HG02840 (cell line): Measurements from ENCODE around the gene SLAIN1.

Source experiments
- ATAC-seq: cut with Tn5 transposase; IDR thresholded peaks from one replicate; pipeline ENCODE4 v1.9.1; 2021; ENCODE audit warnings: mild to moderate bottlenecking, moderate library complexity, moderate number of reproducible peaks; ENCODE audit not compliant: unreplicated experiment, low FRiP score

The SLAIN1 gene

DNA sequence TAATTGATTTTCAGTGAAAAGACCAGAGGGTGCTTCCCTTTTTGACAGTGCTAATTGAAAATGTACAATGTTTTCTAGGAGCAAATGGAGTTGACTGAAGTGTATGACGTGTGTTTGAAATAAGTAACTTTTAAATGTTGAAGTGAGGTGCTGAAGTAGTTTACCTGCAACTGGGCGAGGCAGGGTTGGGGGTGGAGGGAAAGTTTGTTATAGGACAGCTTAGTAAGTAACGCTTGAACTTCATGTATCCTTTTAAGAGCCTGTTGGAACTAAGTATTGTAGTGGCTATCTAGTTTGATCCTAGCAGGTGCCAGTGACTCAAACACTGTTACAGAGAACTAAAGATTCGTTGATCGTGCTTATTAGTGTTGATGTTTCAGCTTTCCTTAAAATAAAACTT is 5.9 kb downstream of the SLAIN1 start:
- no peak for ATAC-seq

DNA sequence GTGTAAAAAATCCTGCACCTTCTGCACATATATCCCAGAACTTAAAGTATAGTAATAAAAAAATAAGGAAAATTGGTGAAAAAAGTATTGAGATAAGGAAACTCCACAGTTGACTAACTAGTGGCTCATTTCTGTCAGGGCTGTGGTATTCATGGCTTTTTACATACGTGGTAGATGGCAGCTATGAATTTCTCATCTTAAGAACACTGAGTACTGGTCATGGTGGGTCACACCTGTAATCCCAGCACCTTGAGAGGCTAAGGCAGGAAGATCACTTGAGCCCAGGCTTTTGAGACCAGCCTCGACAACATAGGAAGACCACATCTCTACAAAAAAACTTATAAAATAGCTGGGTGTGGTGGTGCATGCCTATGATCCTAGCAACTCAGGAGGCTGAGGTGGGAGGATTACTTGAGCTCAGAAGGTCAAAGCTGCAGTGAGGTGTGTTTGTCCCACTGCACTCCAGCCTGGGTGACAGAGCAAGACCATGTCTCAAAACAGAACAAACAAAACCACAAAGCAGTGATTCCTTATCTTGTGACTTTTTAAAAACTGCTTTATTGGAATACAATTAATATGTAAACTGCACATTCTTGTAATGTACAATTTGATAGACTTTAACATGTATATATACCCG is 16.8 kb downstream of the SLAIN1 start:
- ATAC-seq: no peak

DNA sequence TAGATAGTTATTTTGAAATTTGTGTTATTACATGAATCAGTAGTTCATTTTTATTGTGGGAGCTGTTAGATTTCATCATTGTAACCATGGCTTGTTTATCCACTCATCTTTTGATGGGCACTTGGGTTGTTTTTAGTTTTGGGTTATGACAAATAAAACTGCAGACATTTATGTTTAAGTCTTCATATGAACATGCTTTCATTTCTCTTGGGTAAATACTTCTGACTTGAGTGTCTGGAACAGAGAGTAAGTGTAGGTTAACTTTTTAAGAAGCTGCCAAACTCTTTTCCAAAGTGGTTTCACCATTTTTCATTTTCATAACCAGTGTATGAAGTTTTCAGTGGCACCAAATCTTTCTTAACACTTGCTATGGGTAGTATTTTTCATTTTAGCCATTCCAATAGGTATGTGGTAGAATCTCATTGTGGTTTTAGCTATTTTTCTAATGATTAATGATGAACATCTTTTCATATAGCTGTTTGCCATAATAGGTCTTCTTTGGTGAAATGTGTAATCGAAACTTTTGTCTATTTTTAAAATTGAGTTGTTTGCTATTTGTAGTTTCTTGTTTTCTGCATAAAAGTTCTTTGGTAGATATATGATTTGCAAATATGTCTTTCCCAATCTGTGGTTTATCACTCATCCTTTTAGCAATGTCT is 17.9 kb downstream of the SLAIN1 start:
- peak; percentile 48 for ATAC-seq

DNA sequence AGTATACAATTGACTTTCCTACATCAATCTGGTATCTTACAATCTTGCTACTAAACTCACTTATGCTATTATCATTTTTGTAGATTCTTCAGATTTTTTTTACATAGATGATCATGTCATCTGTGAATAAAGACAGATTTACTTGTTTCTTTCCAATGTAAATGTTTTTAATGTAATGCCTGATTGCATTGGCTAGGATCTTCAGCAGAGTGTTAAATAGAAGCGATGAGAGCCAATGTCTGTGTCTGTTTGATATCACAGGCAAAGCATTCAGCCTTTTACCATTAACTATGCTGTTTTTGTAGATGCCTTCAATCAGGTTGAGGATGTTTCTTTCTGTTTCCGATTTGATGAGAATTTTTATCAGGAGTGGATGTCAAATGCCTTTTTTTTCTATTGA is 19.2 kb downstream of the SLAIN1 start:
- ATAC-seq: no peak

DNA sequence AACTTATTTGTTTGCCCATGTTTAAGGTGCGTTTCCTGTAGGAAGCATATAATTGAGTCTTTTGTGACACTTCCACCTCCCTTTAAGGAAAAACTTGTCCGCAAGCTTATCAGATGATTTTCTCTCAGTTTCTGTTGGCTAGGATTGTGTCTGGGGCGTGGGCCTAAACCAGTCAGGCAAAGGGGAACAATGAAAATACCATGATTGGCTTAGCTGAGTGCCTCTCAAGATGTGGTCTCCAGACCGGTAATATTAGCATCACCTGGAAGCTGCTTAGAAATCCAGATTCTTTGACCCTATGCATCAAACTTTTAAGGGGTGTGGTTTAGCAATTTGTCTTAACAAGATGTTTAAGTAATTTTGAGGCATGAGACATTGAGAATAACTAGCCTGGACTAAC is 20.0 kb downstream of the SLAIN1 start:
- no peak for ATAC-seq

DNA sequence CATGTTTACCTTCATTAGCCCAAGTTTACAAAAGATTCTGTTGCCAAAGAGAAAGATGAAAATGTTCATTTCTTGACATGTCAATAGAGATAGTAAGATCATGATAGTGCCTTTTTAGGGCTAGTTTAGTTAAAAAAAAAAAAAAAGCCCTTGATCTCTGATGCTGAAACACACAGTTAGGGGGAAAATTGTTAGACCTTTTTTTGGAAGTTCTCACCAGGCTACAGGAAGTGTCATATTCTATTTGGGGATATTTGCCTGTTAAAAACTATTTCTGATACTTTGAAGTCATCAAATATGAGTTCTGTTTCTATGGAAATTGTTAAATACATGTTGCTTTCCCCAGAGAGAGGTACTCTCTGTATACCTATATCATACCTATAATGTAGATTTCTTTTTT is 21.6 kb downstream of the SLAIN1 start:
- no peak for ATAC-seq

DNA sequence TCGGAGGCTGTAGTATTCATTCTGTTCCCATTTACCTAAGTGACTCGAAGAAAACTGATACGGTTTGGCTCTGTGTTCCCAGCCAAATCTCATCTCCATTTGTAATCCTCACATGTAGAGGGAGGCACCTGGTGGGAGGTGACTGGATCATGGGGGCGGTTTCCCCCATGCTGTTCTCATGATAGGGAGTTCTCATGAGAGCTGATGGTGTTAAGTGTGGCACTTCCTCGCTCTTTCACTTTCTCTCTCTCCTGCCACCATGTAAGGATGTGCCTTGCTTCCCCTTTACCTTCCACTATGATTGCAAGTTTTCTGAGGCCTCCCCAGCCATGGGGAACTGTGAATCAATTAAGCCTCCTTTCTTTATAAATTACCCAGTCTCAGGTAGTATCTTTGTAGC is 23.5 kb downstream of the SLAIN1 start:
- no peak for ATAC-seq

DNA sequence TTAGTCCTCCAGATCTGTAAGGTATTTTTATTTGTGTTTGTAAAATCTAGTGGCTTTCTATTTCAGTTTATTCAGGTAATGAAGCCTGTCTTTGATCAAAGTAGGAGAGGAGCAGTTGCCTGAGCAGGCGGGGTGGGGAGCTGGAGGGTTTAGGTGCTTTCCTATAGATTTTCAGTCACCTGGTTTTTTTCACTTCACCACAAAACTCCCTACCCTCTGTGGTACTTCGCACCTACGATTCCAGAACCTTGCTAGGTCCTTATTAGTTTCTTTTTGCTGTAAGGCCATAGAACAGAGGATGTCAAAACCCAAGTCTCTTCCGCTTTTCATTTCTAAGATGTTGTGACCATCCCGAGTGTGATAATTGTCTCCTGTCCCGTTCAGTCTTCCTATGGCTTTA is 26.6 kb downstream of the SLAIN1 start:
- no peak for ATAC-seq

DNA sequence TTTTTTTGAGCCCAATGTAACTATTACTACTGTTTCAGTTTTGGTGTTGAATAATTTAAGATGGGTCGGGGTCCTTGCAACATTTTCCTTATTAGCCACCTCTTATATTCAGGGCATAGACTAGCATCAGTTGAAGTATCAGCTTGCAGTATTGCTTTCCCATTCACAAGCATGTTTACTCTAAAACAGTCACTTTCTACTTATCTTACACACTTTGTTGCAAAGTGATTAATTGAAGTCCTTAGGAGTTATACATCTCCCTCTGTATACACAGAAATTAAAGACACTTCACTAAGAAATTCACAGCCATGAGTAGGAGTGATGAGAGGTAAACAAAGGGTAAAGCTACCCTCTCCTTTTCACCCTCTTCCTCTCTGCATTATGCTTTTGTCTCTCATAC is 27.6 kb downstream of the SLAIN1 start:
- ATAC-seq: no peak

DNA sequence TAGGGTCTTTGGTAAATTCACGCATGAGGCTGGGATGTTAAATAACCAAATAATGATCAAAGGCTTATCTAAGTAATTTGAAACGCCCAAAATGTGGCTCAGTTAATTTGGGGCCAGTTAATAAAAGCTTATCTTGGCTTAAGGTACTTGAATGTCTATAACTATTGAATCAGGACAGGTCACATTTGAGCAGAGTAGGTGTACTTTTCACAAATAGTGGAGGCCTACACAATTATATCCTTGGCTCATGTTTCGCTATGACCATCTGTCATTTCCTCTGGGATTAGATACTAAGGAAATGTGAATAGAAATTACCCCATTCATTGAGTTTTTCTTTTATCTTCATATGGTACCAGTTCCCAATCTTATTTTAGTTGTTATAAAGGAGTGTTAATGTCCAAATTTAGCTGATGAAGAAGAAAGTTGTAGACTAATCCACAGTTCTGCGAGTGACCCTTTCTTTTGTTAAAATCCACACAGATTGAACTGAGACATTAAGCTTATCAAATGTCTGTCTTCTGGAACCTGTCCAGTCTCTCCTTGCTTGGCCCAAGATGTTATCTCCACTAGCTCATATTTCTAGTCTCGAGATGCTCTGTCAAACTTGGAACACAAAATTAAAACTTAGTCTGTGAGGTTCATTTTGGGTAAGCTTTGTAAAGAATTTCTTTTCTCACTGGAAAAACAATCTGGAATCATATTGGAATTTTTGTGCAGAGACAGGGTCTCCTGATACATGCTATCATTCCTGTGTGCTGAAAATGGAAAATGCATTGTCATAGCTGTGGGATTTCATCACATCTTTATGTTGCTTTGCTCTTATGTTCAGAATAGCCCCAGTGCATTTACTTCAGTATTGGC is 31.0 kb downstream of the SLAIN1 start:
- ATAC-seq: no peak

DNA sequence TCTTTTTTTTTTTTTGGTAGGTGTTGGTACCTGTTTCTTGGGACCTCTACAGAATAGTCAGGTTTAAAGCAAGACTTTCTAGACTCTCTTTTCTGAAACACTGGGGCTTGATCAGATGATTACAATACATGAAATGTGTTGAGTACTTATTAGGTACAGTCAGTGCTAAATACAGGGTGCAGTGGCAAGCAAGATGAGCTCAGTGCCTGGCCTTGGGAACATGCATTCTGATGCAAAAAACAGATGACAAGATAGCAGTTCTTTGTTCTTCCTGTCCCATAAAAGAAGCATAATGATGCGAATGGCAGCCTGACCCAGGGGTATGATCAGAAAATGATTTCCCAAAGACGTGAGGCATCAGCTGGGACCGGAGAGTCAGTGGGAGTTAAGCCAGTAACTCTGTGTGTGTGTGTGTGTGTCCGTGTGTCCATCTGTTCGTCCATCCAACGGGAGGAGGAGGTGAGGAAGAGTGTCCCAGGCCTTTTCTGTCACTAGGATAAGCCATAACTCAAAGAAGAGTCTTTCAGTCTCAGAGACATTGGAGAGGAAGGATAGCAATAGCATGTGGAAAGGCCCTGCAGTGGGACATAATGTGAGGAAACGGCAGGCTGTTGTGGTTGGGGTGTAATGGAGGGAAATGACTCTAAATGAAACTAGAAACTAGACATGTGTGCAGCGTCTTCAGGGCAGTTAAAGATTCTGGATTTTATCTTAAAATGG is 32.2 kb downstream of the SLAIN1 start:
- peak; percentile 96 for ATAC-seq

DNA sequence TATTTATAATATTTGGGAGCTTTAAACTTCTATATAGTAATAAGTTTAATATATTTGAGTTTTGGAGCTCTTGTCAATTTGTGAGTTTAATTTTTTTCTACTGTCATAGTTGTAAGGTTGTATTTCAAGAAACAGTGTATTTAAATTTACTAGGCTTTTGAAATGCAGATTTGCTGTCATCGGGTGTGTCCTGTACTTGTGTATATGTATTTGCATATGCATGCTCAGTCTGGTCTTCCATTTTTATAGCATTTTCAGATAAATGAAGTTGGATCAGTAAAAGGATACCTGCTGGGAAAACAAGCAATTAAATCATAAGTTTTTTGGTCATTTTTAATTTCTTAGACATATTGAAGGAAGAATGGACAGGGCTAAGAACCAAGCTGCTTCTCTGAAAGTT is 33.1 kb downstream of the SLAIN1 start:
- ATAC-seq: no peak

DNA sequence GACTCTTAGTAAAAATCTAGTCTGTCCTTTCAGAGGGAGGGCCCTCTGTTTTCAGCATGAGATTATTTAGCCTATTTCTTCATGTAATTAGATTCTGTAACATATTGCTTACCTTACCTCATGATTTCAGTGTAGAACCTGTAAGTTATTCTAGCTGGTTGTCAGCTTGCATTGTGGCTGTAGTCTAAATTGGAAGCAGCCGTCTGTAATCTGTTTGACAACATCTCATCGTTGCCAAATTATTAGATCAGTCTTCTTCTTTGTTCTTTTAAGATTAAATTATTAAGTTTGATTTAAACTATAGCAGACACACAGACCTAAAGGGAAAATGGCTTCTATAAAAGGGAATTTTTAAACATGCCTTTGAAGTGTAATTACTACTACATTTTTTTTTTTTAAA is 34.8 kb downstream of the SLAIN1 start:
- no peak for ATAC-seq

DNA sequence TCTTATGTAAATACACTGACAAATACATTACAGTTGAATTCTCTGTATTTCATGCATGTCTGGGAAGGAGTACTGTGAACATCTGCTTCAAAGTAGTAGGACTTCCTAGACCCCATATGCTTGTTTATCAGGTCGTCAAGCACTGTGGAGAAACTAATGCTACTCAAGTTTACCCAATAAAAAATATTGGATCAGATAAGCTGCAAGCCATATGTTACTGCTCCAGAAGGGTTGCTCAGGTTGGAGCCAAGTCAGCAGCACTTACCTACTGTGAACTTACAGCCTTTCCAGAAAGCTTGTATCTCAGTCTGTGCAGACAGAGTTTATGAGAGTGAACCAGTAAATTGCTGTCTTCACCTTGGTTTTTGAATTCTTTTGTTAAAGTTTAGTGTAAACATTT is 36.2 kb downstream of the SLAIN1 start:
- no peak for ATAC-seq

DNA sequence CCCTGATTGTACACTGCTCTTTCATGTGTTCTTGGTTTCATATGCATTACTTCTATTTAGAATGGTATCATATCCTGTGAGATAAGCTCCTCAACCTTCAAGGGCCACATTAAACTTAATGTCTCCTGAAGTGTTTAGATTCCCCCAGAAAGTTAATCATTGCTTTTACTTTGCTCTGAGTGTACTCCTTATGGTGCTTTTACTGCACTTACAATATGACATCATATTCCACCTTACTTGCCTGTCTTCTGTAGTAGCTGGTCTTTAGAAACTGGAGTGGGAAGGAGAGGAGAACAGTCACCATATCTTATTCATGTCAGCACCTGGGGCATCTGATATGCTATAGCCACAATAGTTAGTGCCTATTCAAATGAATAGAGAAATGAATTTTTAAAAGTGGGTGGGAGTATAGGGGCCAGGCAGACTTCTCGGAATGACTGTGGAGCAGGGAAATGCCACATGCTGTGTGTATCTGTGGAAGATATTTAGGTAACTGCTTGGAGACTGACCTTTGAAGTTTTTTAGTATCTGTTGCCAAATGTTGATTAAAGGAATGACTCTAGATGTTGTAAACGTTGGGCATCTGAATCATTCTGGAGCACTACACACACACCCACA is 40.2 kb downstream of the SLAIN1 start:
- ATAC-seq: peak; percentile 78

DNA sequence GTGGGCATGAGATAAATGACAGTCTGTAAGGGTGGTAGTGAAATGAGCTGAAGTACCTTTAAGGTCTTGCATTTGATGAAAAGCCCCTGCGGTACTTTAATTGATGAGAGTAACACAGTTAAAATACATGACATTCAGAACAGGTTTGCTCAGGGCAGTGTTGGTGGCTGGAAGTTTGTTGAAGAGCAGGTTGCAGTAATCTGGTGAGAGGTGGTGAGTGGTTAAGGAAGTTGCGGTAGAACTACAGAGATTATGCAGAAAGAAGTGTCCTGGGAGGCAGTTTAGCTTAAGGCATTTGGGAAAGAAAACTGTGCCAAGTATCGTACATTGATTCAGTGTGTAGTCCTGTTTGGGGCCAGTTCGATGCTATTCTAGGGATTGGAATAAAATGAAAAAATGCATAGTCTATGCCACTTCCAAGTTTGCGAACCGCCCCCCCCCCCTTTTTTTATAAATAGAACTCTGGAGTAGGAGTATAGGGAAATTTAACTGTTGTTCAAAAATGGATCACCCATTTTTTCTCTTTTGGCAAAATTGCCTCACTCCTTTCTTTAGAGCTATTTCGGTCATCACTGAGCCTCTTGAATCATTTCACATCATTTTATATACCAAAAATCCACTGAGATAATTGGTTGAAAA is 42.7 kb downstream of the SLAIN1 start:
- no peak for ATAC-seq

DNA sequence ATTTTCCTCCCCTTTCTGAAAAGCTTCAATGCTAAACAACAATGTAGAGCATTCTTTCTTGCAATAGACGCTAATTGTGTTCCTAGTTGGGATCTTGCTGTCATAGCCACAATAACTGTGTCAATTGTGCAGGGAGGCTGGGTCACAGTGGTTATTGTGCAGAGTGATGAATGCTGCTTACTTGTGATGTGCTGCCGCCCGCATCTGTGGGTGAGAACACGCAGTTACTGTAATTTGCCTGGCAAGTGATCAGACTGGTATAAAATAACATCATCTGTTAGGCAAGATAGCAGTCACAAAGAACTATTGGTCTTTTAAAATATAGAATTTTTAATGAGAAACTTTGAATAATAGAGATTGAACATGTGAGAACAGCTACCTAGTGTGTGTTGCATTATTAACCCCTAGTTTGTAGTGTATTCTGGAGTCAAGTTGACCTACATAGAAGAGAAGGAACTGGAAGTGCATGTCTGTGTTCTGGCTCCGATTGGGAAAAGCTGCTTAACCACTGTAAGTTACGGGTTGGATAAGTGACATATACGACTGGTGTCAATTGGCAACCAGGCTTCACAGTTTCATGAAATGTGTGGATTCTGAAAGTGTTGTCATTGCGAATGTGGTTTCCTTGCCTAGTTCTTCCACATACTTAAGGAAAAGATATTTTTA is 43.6 kb downstream of the SLAIN1 start:
- ATAC-seq: no peak

DNA sequence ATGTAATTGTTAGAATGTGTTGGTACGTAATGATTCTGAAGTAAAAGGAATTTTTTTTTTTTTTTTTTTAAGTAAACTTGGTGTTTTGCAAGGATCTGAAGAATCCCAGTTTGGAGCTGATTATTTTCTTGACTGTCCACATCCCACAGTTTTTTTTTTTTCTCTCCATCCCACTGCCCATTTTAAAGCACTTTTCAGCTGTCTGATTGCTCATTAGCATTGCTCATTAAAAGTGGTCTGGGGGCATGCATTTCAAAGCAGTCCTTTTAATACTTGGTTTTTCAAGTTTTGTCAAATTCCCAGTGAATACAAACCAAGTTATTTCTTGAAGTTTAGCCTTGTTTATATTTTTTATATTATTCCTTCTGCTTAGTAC is 44.1 kb downstream of the SLAIN1 start:
- no peak for ATAC-seq

DNA sequence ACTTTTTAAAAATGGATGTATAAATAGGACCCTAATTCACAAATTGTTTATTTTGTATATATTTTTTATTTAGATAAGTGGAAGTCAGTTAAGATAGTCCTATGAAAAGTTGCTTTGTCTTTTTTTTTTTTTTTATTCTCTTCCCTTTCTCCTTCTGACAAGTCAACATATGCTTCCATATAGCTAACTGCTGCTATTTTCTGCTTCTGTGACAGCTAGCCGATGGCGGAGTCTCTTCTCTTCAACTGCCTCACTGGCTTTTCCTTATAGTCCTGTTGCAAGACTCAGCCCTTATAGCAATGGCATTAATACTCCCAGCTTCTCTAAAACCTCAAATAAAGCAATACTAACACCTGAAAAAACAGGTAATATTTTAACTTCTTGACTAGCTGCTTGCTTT is 45.3 kb downstream of the SLAIN1 start:
- no peak for ATAC-seq

DNA sequence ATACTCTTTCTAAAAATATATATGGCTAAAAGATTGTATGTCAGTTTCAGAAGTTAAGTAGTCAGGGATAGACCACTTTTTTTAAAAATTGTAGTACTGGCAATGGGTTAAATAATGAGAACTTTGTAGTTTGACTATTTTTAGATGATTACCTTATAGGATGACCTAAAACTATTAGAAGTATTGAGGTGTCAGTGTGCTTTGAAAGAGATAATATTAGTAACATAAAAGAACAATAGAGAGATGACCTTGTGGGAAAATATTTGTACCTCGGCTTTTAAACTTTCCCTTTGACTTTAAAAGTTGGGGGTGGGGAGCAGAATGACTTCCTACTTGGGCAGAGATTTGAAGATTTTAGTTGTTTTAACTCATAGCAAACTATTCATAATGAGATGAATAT is 48.3 kb downstream of the SLAIN1 start:
- no peak for ATAC-seq
